ENCODE results near the gene PCDHGA3.
"Not testable (repeated sequence)": the region's sequence is repeated elsewhere in the genome, so short reads cannot be mapped to it uniquely, and the experiment has no call there.

Gene PCDHGA3

GRCh38 chr5:141349917-141350619 lies 6.4 kb downstream of the PCDHGA3 start, which contains the start of gene PCDHGB1:
TSS of gene PCDHGB1 (plus strand) at chr5:141350099. CDS start at chr5:141350261, 162 bp downstream.
- peak; percentile 25 for DNase-seq (ENCODE audit: low spot score)

GRCh38 chr5:141351591-141351990 lies 8.0 kb downstream of the PCDHGA3 start:
- no peak for DNase-seq (ENCODE audit: low spot score)

GRCh38 chr5:141354900-141355469 lies 11.4 kb downstream of the PCDHGA3 start, which contains the start of gene PCDHGA4:
TSS of gene PCDHGA4 (plus strand) at chr5:141355021. CDS start at chr5:141355108, 87 bp downstream.
- DNase-seq (ENCODE audit: low spot score) = no peak

GRCh38 chr5:141355641-141356040 lies 12.0 kb downstream of the PCDHGA3 start:
- no peak for DNase-seq (ENCODE audit: low spot score)

- no peak for DNase-seq (ENCODE audit: low spot score)
Observed at GRCh38 chr5:141356133-141356532, 12.5 kb downstream of the PCDHGA3 start.

GRCh38 chr5:141356950-141357349 lies 13.3 kb downstream of the PCDHGA3 start:
- DNase-seq (ENCODE audit: low spot score) = no peak

- no peak for DNase-seq (ENCODE audit: low spot score)
Observed at GRCh38 chr5:141359790-141360426, 16.3 kb downstream of the PCDHGA3 start, which contains the start of gene PCDHGB2. TSS of gene PCDHGB2 (plus strand) at chr5:141359994. CDS start at chr5:141360136, 142 bp downstream.

GRCh38 chr5:141360685-141361084 lies 17.1 kb downstream of the PCDHGA3 start:
- no peak for DNase-seq (ENCODE audit: low spot score)

GRCh38 chr5:141362719-141363118 lies 19.1 kb downstream of the PCDHGA3 start:
- no peak for DNase-seq (ENCODE audit: low spot score)

GRCh38 chr5:141363952-141364660 lies 20.5 kb downstream of the PCDHGA3 start, which contains the start of gene PCDHGA5:
TSS of gene PCDHGA5 (plus strand) at chr5:141364162. CDS start at chr5:141364331, 169 bp downstream.
- no peak for DNase-seq (ENCODE audit: low spot score)

- no peak for DNase-seq (ENCODE audit: low spot score)
Observed at GRCh38 chr5:141366016-141366896, 22.6 kb downstream of the PCDHGA3 start.

GRCh38 chr5:141369994-141370848 lies 26.6 kb downstream of the PCDHGA3 start, which contains the start of gene PCDHGB3:
TSS of gene PCDHGB3 (plus strand) at chr5:141370242. CDS start at chr5:141370395, 153 bp downstream.
- peak; percentile 19 for DNase-seq (ENCODE audit: low spot score)

- no peak for DNase-seq (ENCODE audit: low spot score)
Observed at GRCh38 chr5:141371572-141372475, 28.2 kb downstream of the PCDHGA3 start.

GRCh38 chr5:141373673-141374317 lies 30.2 kb downstream of the PCDHGA3 start, which contains the start of gene PCDHGA6:
TSS of gene PCDHGA6 (plus strand) at chr5:141373891. CDS start at chr5:141374084, 193 bp downstream.
- DNase-seq (ENCODE audit: low spot score) = no peak

- no peak for DNase-seq (ENCODE audit: low spot score)
Observed at GRCh38 chr5:141374627-141375026, 31.0 kb downstream of the PCDHGA3 start.

- DNase-seq (ENCODE audit: low spot score) = not testable (repeated sequence)
Observed at GRCh38 chr5:141375444-141376155, 32.0 kb downstream of the PCDHGA3 start.

GRCh38 chr5:141382469-141383294 lies 39.1 kb downstream of the PCDHGA3 start, which contains the start of gene PCDHGA7:
TSS of gene PCDHGA7 (plus strand) at chr5:141382742. CDS start at chr5:141382900, 158 bp downstream.
- no peak for DNase-seq (ENCODE audit: low spot score)

All from activated CD4-positive, alpha-beta T cell treated with anti-CD3 and anti-CD28 coated beads, Interleukin-2, Interleukin-4, amounts not matched to agents 100 ng/mL and 50 ng/mL, durations not matched to agents 16 hours and 8 hours (primary cell).